Measurements from ENCODE around the gene ARHGEF7.

ARHGEF7 gene

GRCh38 chr13:111112196-111112595 lies 2.9 kb upstream of the ARHGEF7 start:
- DNase-seq = no peak

GRCh38 chr13:111114362-111115060 lies 599 bp upstream of the ARHGEF7 start:
- DNase-seq = peak; percentile 56

DNA sequence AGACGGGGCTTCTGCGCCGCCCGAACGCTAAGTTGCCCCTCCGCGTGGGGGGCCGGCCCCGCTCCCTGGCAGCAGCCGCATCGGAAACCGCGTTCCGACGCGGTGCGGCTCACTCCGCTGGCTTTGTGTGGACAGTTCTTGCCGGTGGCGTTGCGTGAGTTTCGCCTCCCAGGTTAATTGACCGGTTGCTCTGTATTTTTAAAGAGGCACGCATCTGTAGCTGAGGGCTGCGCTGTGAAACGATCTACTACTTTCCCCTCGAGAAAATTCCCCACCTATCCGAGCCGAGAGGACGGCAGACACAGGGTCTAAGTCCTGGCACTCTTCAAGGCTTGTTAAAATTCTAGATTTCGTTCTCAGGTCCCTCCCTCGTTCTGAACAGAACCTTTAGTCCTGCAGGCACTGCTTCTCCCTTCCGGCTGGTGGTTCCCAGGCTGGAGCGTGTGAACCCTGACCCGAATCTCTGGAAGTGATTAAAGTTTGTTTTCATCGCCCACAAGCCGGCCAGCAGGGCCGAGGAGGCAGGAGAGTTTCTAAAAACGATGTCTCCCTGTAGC lies 933 bp downstream of the ARHGEF7 start:
- DNase-seq = peak; percentile 79

GRCh38 chr13:111116856-111117255 lies 1.7 kb downstream of the ARHGEF7 start:
- no peak for DNase-seq

DNA sequence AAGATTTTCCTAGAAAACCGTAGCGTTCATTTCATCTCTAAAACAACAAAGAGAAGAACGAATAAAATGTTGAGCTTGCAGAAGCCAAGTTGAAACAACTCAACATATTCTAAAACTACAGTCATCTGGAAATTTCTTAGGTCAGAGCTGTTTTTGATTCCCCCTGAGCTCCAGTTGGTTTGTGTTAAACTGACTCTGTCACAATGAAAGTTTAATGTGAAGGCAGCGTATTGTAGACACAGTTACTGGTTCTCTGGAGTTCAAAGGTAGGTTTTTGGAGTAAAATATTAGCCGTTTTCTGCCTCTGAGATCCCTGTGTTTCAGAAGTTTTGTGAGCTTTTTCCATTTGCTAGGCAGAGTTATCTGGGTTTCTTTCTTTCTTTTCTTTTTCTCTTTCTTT lies 2.2 kb downstream of the ARHGEF7 start:
- no peak for DNase-seq

GRCh38 chr13:111117961-111118360 lies 2.9 kb downstream of the ARHGEF7 start:
- peak; percentile 71 for DNase-seq

GRCh38 chr13:111118898-111119607 lies 3.9 kb downstream of the ARHGEF7 start:
- no peak for DNase-seq

- DNase-seq = no peak
Observed at GRCh38 chr13:111119966-111120365, 4.9 kb downstream of the ARHGEF7 start.

DNA sequence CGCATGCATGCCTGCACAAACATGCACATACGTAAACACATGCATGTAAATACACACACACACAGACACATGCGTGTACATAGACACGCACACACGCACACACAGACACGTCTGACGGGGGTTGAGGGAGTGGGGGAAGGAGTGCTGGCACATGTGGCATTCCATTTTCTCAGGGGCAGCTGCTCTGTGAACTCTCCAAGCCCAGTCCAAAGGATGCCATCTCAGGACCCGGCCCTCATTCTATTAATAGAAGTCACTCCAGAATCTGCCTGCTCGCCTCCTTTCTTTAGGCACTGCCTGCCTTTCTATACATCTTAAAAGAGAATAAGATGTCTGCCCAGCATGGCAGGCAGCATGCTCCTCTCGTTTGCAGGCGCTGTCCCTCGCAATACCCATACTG lies 5.3 kb downstream of the ARHGEF7 start:
- DNase-seq = no peak

DNA sequence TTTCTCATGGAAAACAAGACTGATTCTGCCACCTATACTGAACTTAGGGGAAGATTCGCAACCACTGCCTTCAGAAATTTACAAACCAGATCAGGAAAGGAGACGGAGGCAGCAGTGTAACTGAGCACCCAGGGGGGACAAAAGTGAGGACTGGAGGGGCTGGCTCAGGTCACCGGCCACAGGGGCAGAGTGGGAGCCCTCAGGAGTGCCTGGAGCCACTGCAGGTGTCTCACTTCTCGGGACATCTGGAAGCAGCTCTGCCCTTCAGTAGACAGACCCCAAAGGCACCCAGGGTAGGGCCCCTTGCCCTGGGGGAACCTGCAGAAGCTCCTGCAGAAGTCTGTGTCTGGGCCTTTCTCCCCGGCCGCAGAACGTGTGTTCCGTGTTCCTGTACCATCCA lies 5.8 kb downstream of the ARHGEF7 start:
- DNase-seq = no peak

DNA sequence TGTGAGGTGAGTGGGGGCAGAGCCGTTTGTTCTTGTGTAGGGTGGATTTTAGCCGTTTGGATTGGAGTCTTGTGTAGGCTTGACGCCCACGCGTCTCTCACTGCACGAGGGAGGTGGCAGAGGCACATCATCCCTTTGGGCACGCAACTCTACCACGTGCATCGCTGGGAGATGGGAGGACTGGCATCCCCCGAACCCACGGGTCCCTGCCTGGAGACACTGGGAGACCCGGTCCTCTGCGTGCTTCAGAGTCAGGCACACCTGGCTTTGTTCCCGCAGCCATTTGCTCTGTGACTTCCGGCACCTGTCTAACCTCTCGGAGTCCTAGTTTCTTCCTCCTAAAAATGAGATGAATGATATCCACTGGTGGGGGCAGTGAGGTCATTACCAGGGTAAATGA lies 6.4 kb downstream of the ARHGEF7 start:
- DNase-seq = no peak

DNA sequence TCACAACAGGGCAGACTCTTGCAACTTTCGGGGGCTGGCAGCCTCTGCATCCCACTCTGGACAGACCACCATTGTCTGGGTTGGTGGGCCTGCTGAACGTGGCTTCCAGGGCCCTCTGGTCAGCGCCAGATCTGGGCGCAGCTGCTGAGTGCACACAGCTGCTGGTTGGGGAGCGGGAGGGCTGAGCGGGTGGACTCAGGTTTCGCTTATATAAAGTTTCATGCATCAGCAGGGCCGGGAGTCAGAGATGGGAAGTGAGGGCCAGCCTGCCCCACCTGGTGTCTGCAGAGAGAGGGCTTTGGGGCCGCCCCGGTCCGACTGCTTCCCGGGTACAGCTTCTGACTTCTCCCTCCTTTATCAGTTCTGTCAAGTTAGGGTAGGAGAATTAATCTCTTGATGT lies 6.9 kb downstream of the ARHGEF7 start:
- DNase-seq = peak; percentile 83

DNA sequence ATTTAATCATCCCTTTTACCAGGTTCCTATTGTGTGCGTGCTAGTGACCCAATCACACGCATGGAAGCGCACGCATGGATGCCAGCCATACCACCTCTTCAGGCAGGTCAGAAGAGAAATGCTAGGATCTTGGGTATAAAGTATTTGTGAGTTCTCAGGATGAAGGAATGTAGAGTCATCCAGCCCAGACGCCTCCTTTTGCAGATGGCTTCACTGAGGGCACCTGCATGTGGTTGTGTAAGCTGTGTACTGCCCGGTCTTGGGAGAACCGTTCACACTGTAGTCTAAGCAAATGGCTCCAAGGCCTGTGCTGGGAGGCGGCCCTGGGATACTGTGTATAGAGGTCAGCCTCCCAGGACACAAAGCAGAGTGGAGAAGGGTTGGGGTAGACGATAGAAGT lies 7.5 kb downstream of the ARHGEF7 start:
- DNase-seq = no peak

DNA sequence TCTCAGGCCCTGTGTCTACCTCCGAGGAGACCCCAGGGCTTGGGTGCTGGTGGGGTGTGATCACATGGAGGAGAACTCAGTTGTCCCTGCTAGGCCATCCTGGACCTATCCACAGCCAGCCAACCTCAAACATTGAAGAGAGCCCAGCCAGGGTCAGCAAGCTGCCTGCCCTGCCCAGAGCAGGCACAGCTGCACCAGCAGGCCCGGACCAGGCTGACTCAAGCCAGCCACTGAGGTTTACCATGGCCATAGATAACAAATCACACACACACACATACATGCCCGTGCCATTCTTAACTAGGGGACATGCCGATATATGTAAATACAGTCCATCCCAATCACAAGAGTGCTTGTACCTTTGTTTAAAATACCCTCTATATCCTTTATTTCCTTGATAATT lies 8.1 kb downstream of the ARHGEF7 start:
- DNase-seq = no peak

DNA sequence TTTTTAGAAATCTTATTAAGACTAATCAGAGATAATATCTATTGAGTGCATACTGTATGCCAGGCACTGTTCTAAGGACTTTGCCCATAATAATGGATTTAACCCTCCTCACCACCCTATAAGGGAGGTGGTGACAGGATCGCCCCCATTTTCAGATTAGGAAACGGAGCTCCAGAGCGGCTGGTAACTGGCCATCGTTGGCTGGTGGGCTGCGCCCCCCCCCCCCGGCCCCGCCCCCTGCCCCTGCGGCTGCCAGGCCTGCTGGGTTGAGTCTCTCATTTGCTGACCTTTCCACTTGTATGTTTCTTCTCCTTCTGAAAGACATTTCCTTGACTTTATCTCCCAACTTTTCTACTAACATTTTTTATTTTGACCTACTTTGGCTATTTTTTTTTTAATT lies 8.5 kb downstream of the ARHGEF7 start:
- DNase-seq = no peak

DNA sequence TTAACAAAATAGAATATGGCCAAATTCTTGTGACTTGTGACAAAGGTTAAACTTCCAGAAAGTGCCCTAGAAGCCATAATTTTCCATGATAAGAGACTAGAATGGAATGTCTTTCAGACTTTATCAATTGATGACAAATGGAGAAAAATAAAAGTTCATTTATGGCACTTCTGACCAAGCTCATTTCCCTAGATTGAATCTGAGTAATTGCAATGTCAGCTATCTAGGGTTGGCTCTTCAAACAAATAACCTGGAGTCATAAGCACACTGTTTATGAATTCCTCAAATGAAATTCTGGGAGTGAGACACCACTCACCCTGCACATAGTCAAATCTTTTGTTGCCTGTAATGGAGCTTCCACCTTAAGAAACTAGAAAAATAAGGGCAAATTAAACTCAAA lies 11.4 kb downstream of the ARHGEF7 start:
- no peak for DNase-seq

- DNase-seq = no peak
Observed at GRCh38 chr13:111129465-111130115, 14.5 kb downstream of the ARHGEF7 start.

DNA sequence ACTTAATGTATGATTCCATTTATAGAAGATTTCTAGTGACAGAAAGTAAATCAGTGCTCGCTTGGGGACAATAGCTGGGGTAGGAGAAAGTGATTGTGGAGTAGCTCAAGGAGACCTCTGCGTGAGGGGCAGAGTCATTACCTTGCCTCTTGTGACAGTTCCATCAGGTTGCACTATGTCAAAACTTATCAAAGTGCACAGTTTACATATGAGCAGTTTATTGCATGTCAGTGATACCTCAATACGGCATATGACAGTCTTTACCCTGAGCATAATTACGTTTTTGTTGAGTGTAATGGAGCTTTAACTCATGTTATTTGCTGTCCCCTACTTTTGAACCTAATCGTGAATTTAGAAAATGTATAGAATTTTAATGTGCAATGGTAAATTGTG lies 15.0 kb downstream of the ARHGEF7 start:
- DNase-seq = no peak

DNA sequence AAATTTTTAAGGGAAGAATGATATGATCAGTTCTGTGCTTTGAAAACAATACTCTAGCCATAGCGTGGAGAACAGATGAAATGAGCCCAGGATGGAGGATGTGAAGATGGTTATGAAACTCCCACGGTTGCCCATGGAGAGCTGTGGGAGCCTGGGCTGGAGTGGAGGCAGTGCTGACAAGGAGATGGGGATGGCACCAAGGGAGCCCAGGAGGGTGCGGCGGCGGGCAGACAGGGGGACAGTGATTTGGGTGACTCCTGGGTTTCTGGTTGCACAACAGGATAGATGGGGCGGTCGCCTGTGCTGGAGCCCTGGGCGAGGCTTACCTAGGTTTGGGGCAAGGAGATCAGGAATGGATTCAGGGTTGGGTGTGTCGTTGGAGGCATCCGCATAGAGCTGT lies 15.9 kb downstream of the ARHGEF7 start:
- no peak for DNase-seq

DNA sequence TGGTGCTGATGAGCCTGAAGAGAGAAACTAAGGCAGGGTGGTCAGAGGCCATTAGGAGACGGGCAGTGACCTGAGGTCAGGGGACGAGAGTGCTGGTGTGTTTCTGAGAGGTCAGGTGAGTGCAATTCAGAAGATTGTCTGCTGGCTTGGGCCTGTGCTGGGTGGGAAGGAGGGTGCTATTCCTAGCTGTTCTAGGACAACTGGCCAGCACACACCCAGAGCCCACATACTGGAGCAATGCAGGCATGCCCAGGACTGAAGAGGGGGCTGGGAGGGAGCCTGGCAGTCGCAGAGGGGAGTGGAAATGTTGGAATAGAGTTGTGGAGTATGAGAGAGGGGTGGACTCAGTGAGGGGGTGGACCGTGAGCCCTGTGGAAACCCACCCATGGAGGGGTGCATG lies 16.5 kb downstream of the ARHGEF7 start:
- no peak for DNase-seq

- DNase-seq = no peak
Observed at GRCh38 chr13:111132948-111133347, 17.8 kb downstream of the ARHGEF7 start.

DNA sequence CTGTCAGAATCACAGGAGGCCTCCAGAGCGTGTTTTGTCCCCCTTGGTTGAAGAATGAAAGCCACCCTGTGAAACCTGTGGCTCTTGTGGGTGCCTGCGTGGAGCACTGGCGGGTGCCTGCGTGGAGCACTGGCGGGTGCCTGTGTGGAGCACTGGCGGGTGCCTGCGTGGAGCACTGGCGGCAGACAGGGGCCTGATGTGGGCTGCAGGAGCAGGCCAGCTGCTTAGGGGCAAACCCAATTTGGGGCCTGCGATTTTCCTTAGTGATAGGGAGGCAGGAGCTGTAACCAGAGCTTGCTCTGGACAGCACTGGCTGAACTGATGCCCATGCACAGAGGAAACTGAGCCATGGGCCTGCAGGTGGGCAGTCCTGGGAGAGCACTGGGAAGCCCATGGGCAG lies 24.3 kb downstream of the ARHGEF7 start:
- DNase-seq = no peak

DNA sequence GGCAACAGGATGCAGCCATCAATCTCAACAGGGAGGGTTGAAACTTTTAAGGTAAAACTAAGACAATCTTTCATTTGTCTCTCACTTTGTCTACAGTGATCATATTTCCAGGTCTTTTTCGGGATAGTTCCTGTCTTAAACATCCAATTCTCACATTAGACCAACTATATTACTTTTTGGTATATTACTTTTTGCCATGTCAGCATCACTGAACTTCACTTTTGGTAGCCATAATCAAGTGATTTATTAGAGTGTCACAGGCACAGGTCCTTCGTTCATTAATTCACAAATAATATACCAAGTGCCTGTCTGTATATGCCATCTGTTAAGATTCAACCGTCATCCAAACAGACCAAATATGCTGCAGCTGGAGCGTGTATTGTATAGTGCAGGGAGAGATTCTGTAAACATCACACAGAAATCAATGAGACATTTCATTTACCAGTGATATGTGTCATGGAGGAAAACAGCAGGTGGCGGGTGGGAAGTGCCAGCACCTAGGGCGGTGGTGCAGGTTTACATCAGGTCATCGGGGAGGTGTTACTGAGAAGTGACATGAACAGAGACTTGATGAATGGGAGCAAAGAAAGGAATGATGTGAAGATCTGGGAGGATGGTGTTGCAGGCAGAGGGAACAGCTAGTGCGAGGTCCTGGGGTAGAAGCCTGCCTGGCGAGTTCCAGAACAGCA lies 24.9 kb downstream of the ARHGEF7 start:
- DNase-seq = no peak
